ENCODE measurements around the gene DLD.

DNA sequence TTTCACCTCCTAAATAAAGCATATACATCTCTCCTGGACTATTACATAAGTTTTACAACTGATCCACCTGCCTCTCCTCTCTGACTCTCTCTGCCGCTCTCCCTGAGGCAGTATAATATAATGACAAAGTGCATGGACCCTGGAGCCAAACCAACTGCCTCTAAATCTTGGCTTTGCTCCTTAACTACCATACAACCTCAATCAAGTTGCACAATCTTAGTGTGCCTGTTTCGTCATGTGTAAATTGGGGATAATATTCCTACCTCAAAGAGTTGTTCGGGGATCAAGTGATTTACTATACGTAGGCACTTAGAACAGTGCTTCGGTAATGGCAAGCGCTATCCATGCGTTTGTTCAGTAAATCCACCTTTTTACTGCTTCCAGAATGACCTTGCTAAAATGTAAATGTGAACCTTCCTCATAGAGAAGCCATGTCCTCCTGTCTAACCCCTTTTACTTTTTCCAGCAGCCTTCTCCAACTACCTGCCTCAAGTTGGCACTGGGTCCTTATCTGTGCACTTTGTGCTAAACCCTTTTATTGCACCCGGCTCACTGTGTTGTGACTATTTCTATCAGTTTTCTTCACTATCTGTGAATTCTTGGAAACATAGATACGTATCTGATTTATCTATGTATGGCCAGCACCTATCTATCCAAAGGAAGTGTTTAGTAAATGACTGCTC, 30.6 kb upstream of the DLD start:
- no peak for TF ChIP-seq EZH2phosphoT487 (IDR thresholded peaks at IDR 0.05; ENCODE audit: low read depth, severe bottlenecking, unreplicated experiment)
- TF ChIP-seq, protein P1, sequence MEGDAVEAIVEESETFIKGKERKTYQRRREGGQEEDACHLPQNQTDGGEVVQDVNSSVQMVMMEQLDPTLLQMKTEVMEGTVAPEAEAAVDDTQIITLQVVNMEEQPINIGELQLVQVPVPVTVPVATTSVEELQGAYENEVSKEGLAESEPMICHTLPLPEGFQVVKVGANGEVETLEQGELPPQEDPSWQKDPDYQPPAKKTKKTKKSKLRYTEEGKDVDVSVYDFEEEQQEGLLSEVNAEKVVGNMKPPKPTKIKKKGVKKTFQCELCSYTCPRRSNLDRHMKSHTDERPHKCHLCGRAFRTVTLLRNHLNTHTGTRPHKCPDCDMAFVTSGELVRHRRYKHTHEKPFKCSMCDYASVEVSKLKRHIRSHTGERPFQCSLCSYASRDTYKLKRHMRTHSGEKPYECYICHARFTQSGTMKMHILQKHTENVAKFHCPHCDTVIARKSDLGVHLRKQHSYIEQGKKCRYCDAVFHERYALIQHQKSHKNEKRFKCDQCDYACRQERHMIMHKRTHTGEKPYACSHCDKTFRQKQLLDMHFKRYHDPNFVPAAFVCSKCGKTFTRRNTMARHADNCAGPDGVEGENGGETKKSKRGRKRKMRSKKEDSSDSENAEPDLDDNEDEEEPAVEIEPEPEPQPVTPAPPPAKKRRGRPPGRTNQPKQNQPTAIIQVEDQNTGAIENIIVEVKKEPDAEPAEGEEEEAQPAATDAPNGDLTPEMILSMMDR (IDR thresholded peaks at IDR 0.05; ENCODE audit: poor library complexity) = no peak
